Spleen (tissue), 7 donors: Measurements from ENCODE around the gene DLX4.

Experiments
- POLR2AphosphoS5 ChIP-seq, 3 donors: sonication (generic); formaldehyde crosslinking; IDR thresholded peaks; one replicate each; pipeline ENCODE4 v1.5.1; 2017; ENCODE audit warnings: antibody characterized with exemption in 3 of 3
- TF ChIP-seq, protein P1 (sequence below), 11 experiments: fragments of 200-600 bp in 7 of 11; fragments of 450-650 bp in 4 of 11; sonication (generic) in 4 of 11; IDR thresholded peaks in 8 of 11; conservative IDR thresholded peaks in 3 of 11; 1 replicate in 7 of 11; 2 replicates in 4 of 11; pipeline versions ENCODE4 v1.4.0 to v1.8.0; 2016 to 2021; ENCODE audit warnings: antibody characterized with exemption in 11 of 11, inconsistent platforms in 4 of 11, mild to moderate bottlenecking in 1 of 11
- donor health status: DM: no; HTN: no; CAD: no; lungs with moderate emphysema.
- donor health status: DM: no; HTN: no; CAD: no.
- donor health status: DM: no; HTN: no; CAD: no.

DNA sequence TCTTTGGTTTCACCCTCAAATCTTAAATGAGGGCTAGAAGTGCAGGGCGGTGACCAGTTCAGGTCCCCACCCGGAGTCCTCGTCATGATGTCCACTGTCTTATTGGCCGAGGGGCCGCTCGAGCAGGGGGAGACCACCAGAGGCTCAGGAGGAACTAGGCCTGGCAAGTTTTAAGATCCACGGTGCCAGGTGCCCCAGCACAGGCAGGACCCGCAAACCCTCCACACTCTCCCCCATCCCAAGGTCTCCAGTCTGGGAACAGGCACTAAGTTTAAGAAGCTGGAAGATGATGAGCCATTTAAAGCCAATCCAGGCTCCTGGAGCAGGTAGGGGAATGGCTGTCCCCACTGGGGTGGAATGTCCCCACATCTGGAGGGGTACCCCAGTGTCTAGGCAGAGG lies 21.9 kb downstream of the DLX4 start:
- no peak for TF ChIP-seq POLR2AphosphoS5 (IDR thresholded peaks at IDR 0.05)
- TF ChIP-seq, protein P1, sequence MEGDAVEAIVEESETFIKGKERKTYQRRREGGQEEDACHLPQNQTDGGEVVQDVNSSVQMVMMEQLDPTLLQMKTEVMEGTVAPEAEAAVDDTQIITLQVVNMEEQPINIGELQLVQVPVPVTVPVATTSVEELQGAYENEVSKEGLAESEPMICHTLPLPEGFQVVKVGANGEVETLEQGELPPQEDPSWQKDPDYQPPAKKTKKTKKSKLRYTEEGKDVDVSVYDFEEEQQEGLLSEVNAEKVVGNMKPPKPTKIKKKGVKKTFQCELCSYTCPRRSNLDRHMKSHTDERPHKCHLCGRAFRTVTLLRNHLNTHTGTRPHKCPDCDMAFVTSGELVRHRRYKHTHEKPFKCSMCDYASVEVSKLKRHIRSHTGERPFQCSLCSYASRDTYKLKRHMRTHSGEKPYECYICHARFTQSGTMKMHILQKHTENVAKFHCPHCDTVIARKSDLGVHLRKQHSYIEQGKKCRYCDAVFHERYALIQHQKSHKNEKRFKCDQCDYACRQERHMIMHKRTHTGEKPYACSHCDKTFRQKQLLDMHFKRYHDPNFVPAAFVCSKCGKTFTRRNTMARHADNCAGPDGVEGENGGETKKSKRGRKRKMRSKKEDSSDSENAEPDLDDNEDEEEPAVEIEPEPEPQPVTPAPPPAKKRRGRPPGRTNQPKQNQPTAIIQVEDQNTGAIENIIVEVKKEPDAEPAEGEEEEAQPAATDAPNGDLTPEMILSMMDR (IDR thresholded peaks at IDR 0.05 in 8 of 11, conservative IDR thresholded peaks at IDR 0.05 in 3 of 11), result no peak
